ENCODE results near the gene OR2W1.

OR2W1 gene

DNA sequence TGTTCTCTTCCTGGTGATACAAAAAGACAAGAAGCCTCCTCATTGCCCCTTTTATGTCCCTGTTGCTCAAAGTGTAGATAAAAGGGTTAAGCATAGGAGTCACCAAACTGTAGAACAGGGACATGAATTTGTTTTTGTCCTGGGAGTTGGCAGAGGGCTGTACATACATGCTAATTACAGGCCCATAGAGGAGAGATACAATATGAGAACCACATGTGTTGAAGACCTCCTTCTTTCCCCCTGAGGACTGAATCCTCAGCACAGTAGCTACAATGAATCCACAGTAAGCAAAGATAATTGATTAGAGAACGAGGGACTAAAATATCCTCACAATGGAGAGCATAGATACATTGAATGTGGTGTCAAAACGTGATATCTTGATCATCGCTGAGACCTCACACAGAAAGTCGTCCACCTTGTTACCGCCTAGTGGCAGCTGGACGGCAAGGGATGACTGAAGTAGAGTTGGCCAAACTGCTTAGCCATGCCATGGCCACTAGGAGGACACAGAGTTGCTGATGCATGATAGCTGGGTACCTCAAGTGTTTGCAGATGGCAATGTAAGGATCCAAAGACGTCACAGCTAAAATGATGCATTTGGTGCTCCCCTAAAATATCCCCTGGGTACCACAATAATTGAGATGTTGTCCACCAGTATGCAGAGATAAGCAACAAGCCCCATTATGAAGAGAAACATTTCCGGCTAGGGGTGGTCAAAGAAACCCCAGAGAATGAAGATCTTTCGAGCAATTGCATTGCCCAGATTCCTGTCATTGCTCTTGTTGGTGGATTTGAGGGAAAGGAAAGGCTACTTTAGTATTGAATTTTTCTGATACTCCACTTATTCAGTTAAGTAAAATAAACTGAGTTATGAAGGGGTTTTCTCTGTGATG is 27.1 kb upstream of the OR2W1 start:
- in situ Hi-C loops (cut with MboI; ENCODE audit: low pct_unique_long_range_greater_than_20kb, low sequenced_read_pairs, unreplicated experiment): no loop called here
- DNase-seq (ENCODE audit: low spot score): peak; percentile 24

DNA sequence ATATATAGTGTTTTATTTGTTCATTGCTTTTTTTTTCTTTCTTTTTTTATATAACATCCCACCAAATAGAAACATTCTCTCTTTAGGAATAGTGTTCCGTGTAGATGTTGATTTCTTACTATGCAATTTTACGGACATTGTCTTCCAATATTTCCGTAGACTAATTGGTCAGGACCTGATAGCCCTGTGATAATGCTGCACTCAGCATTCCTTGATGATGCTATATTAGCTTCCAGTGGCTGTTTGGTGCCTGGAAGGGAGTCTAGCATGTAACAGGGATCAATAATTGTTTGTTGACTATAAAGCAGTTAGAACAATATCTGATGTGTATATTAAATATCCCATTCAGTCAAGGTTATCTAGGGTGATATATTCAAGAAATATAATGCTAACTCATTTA is 6.7 kb upstream of the OR2W1 start:
- TF ChIP-seq, protein P1, sequence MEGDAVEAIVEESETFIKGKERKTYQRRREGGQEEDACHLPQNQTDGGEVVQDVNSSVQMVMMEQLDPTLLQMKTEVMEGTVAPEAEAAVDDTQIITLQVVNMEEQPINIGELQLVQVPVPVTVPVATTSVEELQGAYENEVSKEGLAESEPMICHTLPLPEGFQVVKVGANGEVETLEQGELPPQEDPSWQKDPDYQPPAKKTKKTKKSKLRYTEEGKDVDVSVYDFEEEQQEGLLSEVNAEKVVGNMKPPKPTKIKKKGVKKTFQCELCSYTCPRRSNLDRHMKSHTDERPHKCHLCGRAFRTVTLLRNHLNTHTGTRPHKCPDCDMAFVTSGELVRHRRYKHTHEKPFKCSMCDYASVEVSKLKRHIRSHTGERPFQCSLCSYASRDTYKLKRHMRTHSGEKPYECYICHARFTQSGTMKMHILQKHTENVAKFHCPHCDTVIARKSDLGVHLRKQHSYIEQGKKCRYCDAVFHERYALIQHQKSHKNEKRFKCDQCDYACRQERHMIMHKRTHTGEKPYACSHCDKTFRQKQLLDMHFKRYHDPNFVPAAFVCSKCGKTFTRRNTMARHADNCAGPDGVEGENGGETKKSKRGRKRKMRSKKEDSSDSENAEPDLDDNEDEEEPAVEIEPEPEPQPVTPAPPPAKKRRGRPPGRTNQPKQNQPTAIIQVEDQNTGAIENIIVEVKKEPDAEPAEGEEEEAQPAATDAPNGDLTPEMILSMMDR (IDR thresholded peaks at IDR 0.05; ENCODE audit: extremely low read depth, insufficient read depth, missing control alignments): no peak
- no peak for DNase-seq (ENCODE audit: low spot score)
- in situ Hi-C loops (cut with MboI; ENCODE audit: low pct_unique_long_range_greater_than_20kb, low sequenced_read_pairs, unreplicated experiment): no loop called here

More for the DNA sequence above, 27.1 kb upstream of the OR2W1 start:
- TF ChIP-seq, protein P1 (IDR thresholded peaks at IDR 0.05; ENCODE audit: extremely low read depth, insufficient read depth, missing control alignments): peak; percentile 44

GRCh38 chr6:29035951-29036350 is 9.0 kb downstream of the OR2W1 start:
- DNase-seq (ENCODE audit: low spot score): no peak
- TF ChIP-seq, protein P1 (IDR thresholded peaks at IDR 0.05; ENCODE audit: extremely low read depth, insufficient read depth, missing control alignments): no peak
- in situ Hi-C loops (cut with MboI; ENCODE audit: low pct_unique_long_range_greater_than_20kb, low sequenced_read_pairs, unreplicated experiment): no loop called here

- TF ChIP-seq, protein P1 (IDR thresholded peaks at IDR 0.05; ENCODE audit: extremely low read depth, insufficient read depth, missing control alignments): no peak
- in situ Hi-C loops (cut with MboI; ENCODE audit: low pct_unique_long_range_greater_than_20kb, low sequenced_read_pairs, unreplicated experiment): no loop called here
- DNase-seq (ENCODE audit: low spot score): no peak
Observed at GRCh38 chr6:29028821-29029220, 16.2 kb downstream of the OR2W1 start.

DNA sequence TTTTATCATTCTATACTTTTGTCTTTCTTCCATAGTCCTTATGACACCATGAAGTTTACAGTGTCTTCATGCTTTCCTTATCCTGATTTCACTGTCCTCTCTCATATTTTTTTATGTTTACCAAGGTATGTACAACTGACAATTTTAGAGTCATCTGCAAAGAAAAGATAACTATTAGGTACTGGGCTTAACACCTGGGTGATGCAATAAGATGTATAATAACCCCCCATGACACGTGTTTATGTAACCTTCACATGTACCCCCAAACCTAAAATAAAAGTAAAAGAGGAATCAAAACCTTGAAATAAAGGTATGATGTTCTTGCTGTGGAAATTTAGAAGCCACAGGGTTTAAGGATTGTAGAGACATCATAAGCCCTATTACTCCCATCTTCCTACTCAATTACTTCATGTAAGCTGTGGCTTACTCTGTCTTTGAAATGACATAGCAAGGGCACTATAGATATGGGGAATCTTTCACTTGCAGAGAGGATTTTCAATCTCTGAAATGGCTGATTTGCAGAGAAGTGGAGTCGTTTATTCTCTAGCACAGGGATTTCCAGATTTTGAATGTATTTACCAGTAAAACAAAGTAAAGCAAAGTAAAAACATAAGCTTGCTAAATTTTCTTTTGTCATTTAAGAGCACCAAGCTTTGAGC is 18.9 kb downstream of the OR2W1 start:
- TF ChIP-seq, protein P1 (IDR thresholded peaks at IDR 0.05; ENCODE audit: extremely low read depth, insufficient read depth, missing control alignments): no peak
- in situ Hi-C loops (cut with MboI; ENCODE audit: low pct_unique_long_range_greater_than_20kb, low sequenced_read_pairs, unreplicated experiment): no loop called here
- DNase-seq (ENCODE audit: low spot score): no peak

DNA sequence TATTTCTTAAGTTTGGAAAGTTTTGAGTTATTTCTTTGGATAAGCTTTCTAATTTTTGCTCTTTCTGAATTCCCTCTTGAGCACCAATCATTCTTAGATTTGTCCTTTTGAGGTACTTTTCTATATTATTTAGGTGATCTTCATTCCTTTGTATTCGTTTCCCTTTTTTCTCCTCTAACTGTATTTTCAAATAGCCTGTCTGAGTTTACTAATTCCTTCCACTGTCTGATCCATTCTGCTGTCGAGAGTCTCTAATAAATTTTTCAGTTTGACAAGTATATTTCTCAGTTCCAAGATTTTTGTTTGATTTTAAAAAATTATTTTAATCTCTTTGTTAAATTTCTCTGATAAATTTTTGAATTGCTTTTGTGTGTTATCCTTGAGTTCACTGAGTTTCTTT is 23.5 kb downstream of the OR2W1 start:
- in situ Hi-C loops (cut with MboI; ENCODE audit: low pct_unique_long_range_greater_than_20kb, low sequenced_read_pairs, unreplicated experiment): loop anchor here (25.0 kb wide), 1 partner anchor 334 kb away; no protein-coding TSS in a partner anchor
- DNase-seq (ENCODE audit: low spot score): no peak
- TF ChIP-seq, protein P1 (IDR thresholded peaks at IDR 0.05; ENCODE audit: extremely low read depth, insufficient read depth, missing control alignments): no peak
